GM19099 (cell line): ENCODE data around the gene CPEB2.

Experiments
- POLR2A ChIP-seq: IDR thresholded peaks from 3 replicates; pipeline ENCODE4 v1.6.1; 2011; ENCODE audit warnings: low read depth; ENCODE audit not compliant: insufficient read length; ENCODE audit errors: extremely low read depth

Gene CPEB2

GRCh38 chr4:15031197-15031596 is 28.9 kb downstream of the CPEB2 start:
- no peak for TF ChIP-seq POLR2A

DNA sequence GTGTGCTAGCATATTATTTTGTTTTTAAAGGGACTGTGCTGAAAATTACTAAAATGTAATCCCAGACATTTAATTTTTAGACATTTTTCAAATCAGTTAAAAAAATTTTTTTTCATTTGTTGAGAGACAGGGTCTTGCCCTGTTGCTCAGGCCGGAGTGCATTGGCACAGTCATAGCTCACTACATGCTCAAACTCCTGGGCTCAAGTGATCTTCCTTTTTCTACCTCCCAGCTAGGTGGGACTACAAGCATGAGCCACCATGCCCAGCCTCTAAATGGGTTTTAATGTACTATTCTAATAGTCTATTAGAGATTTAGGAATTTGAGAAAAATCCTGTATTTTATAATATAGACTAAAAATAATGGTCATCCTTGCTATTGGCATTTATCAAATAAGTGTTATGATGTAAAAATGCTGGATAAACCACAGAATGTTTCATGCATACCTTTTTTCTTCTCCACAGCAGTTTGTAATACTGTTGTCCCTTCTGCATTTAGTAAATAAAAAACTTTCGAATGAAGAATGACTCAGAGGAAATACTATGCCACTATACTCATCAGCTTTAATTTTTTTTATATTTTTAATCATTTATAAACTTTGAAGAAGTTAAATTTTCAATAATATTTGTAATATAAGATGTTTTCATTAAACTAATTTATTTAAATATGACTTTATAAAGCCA is 29.9 kb downstream of the CPEB2 start:
- no peak for TF ChIP-seq POLR2A

DNA sequence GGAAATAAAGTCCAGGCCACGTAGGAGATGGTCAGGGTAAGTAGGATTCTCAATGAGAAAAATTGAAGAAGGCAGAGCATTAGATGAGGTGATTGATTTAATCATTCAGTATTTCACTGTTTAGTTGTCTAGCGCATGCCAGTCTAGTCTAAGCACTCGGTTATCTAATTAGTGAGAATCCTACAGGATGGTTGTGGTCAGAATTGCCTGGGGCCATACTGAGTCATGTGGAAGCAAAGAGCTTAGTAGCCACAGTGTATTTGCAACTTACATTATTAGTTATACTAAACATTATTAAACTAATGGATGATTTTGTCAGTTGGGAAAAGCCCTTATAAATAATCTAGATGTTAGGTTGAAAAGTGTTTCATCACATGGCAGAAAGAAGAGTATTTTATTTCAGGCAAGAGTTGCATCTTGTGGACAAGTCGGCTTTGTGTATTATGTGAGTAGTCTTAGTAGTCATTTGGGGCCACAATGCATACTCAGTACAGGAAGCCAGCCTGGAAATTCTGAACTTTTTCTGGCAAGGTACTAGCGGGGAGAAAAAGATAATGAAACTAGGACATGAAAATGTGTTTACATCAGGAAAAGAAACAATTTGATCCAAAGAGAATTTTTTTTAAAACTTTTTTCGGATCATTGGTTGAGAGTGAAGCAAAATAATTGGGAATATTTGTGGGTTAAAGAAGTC is 31.9 kb downstream of the CPEB2 start:
- no peak for TF ChIP-seq POLR2A

- TF ChIP-seq POLR2A: no peak
These were observed 32.9 kb downstream of the CPEB2 start for GRCh38 chr4:15035159-15035558.

DNA sequence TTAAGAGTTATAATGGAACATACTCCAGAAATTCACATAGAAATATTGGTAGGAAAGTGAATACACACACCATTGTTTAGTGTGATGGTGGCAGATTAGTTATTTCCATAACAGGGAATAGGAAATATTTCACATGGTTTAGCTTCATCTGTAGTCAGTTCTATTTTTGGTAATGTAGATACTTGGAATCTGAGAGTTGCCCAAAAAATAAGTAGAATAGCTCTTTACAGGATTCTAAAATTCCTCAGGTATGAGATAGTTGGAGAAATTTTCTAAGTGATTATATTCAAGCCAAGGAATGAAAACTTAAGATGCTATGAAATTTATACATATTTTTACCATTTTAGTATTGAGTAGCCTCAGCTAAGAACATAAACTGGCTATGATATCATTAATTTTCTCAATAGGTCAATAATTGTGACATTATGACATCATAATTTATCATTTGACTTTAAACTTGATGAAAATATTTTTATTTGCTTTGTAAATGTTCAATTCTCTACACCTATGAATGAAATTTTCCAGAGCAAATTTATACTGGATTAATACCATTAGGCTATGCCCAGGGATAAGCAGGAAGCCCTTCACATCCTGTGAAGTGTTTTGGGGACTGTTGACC is 35.8 kb downstream of the CPEB2 start:
- no peak for TF ChIP-seq POLR2A

DNA sequence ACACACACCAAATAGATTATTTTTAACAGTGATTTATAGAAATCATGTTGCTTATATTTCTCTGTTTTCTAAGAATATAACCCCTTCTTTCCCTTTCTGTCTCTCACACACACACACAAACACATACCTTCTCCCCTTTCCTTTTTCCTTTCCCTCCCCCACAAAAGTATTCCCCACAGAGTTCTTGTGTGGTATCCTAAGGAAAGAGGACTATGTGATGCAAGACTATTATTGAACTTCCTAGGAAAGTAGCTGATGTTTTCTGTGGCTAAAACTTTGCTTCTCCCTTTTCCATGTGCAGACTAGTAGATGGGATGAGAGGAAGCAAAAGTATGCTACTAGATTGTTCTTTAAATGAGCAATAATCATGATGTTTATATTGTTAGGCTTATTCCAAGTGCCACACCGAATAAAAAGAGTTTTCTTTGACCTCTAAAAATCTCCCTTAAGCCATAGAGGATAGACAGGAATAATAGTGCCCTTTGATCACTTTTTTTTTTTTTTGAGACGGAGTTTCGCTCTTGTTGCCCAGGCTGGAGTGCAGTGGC is 38.7 kb downstream of the CPEB2 start:
- TF ChIP-seq POLR2A: no peak

GRCh38 chr4:15042529-15043167 is 40.4 kb downstream of the CPEB2 start:
- TF ChIP-seq POLR2A: no peak

DNA sequence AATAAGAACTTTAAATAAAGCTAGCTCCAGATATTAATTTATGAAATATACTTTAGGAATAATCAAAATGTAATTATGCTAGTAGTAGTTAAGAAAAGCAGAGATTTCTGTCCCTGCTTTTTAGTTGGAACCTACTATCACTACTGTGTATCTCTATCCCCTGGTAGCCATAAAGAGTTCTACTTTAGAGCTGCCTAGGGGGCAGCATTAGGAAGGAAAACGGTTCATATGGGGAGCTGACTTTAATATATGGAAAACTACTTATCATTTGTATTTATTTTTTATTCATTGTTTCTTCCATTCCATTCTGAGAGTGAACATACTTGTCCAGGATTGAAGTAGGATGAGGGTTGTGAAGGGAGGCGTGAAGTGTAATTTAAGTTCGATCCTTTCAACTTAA is 40.9 kb downstream of the CPEB2 start:
- no peak for TF ChIP-seq POLR2A

GRCh38 chr4:15043922-15044321 is 41.6 kb downstream of the CPEB2 start:
- TF ChIP-seq POLR2A: no peak

DNA sequence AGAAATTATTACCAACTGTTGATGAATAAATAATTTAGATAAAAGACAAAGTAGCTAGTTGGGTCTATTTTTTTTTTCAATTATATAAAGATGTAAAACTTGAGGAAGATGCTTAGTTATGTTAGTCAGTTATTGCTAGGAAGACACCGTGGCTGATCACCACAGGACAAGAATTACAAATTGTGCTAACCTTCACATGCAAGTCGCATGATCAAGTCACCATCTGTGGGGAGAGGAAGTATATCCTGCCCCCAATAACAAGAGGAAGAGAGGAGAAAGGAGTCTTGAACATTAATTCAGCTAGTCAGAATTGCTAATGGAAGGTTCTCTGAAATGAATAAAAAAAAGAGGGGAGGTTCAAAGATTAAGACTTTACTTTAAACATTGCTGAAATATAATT is 52.3 kb downstream of the CPEB2 start:
- TF ChIP-seq POLR2A: no peak

DNA sequence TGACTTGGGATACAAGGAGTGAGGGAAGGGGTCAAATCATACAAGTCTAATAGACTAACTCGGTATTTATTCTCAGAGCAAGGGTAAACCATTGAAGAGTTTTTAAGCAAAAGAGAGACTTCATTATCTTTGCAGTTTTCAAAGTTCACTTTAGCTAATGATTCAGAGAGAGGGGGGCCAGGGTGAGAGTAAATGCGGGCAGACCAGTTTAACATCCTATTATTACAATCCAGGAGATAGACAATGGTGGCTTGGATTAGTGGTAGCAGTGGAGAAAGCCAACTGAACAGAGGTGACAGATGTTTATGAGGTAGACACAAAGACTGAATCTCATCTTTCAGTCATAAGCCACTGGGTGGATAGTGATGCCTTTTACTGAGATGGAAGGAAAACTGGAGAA is 57.9 kb downstream of the CPEB2 start:
- no peak for TF ChIP-seq POLR2A

- no peak for TF ChIP-seq POLR2A
These were observed 61.1 kb downstream of the CPEB2 start for GRCh38 chr4:15063341-15063740.

DNA sequence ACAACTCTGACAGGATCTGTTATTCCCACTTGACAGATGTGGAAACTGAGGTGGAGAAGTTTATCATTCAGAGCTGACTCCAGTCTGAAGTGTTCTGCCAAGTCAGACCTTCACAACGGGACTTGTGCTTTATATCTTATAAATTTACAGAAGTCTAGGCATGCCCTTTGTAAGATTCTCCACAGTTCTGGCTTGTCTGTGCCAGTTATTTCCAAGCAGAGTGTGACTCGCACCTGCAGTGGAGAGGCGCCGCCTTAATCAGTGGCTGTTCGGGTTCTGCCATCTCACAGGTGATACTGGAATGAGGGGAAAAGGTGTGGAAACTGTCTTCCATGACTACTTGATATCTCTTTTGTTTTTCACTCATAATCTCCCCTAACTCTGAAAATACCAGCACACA is 63.2 kb downstream of the CPEB2 start:
- no peak for TF ChIP-seq POLR2A

- no peak for TF ChIP-seq POLR2A
These were observed 63.9 kb downstream of the CPEB2 start for GRCh38 chr4:15066140-15066539.

- no peak for TF ChIP-seq POLR2A
These were observed 66.0 kb downstream of the CPEB2 start for GRCh38 chr4:15068298-15068697.
